WTC11 (cell line): ENCODE results near the gene KXD1.

Experiments used
- CBFB ChIP-seq: sonication (generic); formaldehyde crosslinking; IDR thresholded peaks from 2 replicates; pipeline ENCODE4 v1.8.1; 2022; ENCODE audit warnings: mild to moderate bottlenecking, low read depth, missing genetic modification reagents
- NFYB ChIP-seq: sonication (generic); formaldehyde crosslinking; conservative IDR thresholded peaks from 2 replicates; pipeline ENCODE4 v1.8.0; 2022; ENCODE audit warnings: low read depth, missing genetic modification reagents
- SMAD3 ChIP-seq: sonication (generic); formaldehyde crosslinking; IDR thresholded peaks from 2 replicates; pipeline ENCODE4 v1.8.0; 2022; ENCODE audit warnings: missing genetic modification reagents, mild to moderate bottlenecking, borderline replicate concordance
- SP1 ChIP-seq: sonication (generic); formaldehyde crosslinking; conservative IDR thresholded peaks from 2 replicates; pipeline ENCODE4 v1.8.1; 2022; ENCODE audit warnings: missing genetic modification reagents
- ZNF263 ChIP-seq: sonication (generic); formaldehyde crosslinking; IDR thresholded peaks from 2 replicates; pipeline ENCODE4 v1.8.1; 2022; ENCODE audit warnings: low read depth, mild to moderate bottlenecking, moderate library complexity, missing genetic modification reagents
- TF ChIP-seq, protein P1 (sequence below): sonication (generic); formaldehyde crosslinking; IDR thresholded peaks from 2 replicates; pipeline ENCODE4 v1.8.1; 2023; ENCODE audit warnings: mild to moderate bottlenecking, missing genetic modification reagents, moderate library complexity
- TF ChIP-seq, protein P2 (sequence below): sonication (generic); formaldehyde crosslinking; IDR thresholded peaks from 2 replicates; pipeline ENCODE4 v1.8.1; 2023; ENCODE audit warnings: mild to moderate bottlenecking, missing genetic modification reagents, borderline replicate concordance
- TF ChIP-seq, protein P3 (sequence below): fragments of 200-600 bp; IDR thresholded peaks from 2 replicates; pipeline ENCODE4 v1.8.0; 2022; ENCODE audit warnings: antibody characterized with exemption
- TF ChIP-seq, protein P4 (sequence below): fragments of 250-450 bp; sonication (Bioruptor Pico); IDR thresholded peaks from 2 replicates; pipeline ENCODE4 v1.9.0; 2021; ENCODE audit warnings: mild to moderate bottlenecking

DNA sequence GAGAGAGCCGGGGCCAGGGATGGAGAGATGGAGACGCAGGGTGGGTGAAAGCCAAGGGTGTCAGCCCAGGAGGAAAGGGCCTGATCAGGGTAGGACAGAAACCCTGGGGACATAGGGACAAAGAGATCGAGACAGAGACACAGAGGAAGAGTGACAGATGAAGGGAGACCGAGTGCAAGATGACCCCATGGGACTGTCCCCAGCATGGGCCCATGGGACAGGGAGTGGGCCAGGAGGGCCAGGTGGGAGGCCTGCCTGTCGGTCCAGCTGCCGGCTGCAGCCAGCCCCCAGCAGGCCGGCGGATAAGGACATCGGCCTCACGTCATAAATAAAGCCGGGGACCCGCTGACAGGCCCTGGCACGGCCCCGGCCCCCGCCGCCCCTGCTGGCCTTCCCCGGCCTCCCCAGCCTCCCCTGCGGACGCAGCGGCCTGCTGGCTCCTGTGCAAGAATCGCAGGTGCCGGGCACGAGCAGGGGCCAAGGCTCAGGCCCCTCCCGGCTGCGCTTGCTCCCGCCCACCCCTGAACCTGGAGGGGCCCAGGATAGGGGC is 37.2 kb downstream of the KXD1 start:
- TF ChIP-seq, protein P1, sequence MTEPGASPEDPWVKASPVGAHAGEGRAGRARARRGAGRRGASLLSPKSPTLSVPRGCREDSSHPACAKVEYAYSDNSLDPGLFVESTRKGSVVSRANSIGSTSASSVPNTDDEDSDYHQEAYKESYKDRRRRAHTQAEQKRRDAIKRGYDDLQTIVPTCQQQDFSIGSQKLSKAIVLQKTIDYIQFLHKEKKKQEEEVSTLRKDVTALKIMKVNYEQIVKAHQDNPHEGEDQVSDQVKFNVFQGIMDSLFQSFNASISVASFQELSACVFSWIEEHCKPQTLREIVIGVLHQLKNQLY (CRISPR knock-in tag), result no peak
- no peak for TF ChIP-seq SMAD3 (CRISPR knock-in tag)
- TF ChIP-seq ZNF263 (CRISPR knock-in tag), result no peak
- no peak for TF ChIP-seq CBFB (CRISPR knock-in tag)
- TF ChIP-seq, protein P2, sequence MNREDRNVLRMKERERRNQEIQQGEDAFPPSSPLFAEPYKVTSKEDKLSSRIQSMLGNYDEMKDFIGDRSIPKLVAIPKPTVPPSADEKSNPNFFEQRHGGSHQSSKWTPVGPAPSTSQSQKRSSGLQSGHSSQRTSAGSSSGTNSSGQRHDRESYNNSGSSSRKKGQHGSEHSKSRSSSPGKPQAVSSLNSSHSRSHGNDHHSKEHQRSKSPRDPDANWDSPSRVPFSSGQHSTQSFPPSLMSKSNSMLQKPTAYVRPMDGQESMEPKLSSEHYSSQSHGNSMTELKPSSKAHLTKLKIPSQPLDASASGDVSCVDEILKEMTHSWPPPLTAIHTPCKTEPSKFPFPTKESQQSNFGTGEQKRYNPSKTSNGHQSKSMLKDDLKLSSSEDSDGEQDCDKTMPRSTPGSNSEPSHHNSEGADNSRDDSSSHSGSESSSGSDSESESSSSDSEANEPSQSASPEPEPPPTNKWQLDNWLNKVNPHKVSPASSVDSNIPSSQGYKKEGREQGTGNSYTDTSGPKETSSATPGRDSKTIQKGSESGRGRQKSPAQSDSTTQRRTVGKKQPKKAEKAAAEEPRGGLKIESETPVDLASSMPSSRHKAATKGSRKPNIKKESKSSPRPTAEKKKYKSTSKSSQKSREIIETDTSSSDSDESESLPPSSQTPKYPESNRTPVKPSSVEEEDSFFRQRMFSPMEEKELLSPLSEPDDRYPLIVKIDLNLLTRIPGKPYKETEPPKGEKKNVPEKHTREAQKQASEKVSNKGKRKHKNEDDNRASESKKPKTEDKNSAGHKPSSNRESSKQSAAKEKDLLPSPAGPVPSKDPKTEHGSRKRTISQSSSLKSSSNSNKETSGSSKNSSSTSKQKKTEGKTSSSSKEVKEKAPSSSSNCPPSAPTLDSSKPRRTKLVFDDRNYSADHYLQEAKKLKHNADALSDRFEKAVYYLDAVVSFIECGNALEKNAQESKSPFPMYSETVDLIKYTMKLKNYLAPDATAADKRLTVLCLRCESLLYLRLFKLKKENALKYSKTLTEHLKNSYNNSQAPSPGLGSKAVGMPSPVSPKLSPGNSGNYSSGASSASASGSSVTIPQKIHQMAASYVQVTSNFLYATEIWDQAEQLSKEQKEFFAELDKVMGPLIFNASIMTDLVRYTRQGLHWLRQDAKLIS (CRISPR knock-in tag), result no peak
- no peak for TF ChIP-seq NFYB (CRISPR knock-in tag)
- TF ChIP-seq, protein P3, sequence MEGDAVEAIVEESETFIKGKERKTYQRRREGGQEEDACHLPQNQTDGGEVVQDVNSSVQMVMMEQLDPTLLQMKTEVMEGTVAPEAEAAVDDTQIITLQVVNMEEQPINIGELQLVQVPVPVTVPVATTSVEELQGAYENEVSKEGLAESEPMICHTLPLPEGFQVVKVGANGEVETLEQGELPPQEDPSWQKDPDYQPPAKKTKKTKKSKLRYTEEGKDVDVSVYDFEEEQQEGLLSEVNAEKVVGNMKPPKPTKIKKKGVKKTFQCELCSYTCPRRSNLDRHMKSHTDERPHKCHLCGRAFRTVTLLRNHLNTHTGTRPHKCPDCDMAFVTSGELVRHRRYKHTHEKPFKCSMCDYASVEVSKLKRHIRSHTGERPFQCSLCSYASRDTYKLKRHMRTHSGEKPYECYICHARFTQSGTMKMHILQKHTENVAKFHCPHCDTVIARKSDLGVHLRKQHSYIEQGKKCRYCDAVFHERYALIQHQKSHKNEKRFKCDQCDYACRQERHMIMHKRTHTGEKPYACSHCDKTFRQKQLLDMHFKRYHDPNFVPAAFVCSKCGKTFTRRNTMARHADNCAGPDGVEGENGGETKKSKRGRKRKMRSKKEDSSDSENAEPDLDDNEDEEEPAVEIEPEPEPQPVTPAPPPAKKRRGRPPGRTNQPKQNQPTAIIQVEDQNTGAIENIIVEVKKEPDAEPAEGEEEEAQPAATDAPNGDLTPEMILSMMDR, result no peak
- TF ChIP-seq, protein P4, sequence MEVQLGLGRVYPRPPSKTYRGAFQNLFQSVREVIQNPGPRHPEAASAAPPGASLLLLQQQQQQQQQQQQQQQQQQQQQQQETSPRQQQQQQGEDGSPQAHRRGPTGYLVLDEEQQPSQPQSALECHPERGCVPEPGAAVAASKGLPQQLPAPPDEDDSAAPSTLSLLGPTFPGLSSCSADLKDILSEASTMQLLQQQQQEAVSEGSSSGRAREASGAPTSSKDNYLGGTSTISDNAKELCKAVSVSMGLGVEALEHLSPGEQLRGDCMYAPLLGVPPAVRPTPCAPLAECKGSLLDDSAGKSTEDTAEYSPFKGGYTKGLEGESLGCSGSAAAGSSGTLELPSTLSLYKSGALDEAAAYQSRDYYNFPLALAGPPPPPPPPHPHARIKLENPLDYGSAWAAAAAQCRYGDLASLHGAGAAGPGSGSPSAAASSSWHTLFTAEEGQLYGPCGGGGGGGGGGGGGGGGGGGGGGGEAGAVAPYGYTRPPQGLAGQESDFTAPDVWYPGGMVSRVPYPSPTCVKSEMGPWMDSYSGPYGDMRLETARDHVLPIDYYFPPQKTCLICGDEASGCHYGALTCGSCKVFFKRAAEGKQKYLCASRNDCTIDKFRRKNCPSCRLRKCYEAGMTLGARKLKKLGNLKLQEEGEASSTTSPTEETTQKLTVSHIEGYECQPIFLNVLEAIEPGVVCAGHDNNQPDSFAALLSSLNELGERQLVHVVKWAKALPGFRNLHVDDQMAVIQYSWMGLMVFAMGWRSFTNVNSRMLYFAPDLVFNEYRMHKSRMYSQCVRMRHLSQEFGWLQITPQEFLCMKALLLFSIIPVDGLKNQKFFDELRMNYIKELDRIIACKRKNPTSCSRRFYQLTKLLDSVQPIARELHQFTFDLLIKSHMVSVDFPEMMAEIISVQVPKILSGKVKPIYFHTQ (CRISPR knock-in tag), result no peak
- TF ChIP-seq SP1 (CRISPR knock-in tag), result no peak
